Endothelial cell of umbilical vein (primary cell): Measurements from ENCODE around the gene AGBL4. TPM values are rescaled to one million over a fixed set of nuclear protein-coding genes. Genes with fewer than 3 reads are reported as not detected.

ENCODE experiments used
- BruUV-seq: library from RNA; stranded (reverse); fragments of 400-500 nt; replicated peaks from 2 replicates; lab custom pipeline; 2021; lab: Mats Ljungman, UMichigan
- CTCF ChIA-PET: fragments of 300-600, 350-600 bp; sonication (Branson Sonifier 250); formaldehyde crosslinking; loops from one replicate; lab custom pipeline; 2021; ENCODE audit warnings: antibody characterized with exemption, inconsistent platforms; lab: Charles Lee
- POLR2A ChIA-PET: fragments of 300-600, 350-600 bp; sonication (Branson Sonifier 250); formaldehyde crosslinking; loops from one replicate; lab custom pipeline; 2021; ENCODE audit warnings: antibody characterized with exemption, inconsistent platforms; lab: Charles Lee
- DNase-seq: peaks from one replicate; pipeline ENCODE4 v3.0.0-alpha.2; 2011; ENCODE audit warnings: low read depth, low spot score
- FAIRE-seq: peaks from 2 replicates; lab custom pipeline; 2011; peaks lifted over from hg19 to GRCh38; lab: Jason Lieb, UNC
- H2AFZ ChIP-seq: 2 replicates; pipeline ENCODE4 v1.6.0; 2012; ENCODE audit warnings: low read depth, low read length, control low read depth, inconsistent platforms
- H3K27ac ChIP-seq: 2 replicates; pipeline ENCODE4 v1.5.1; 2011; ENCODE audit warnings: low read depth, mild to moderate bottlenecking, control low read depth, low read length, moderate library complexity; ENCODE audit not compliant: insufficient read depth
- H3K27me3 ChIP-seq, 2 experiments: 2 replicates each; pipeline versions ENCODE4 v1.6.0 to v1.6.1; 2011; ENCODE audit warnings: low read length in 2 of 2, mixed read lengths in 1 of 2; ENCODE audit not compliant: control insufficient read depth in 2 of 2, insufficient read depth in 2 of 2
- H3K36me3 ChIP-seq, 2 experiments: 2 replicates in 1 of 2; 3 replicates in 1 of 2; pipeline ENCODE4 v1.5.1; 2011; ENCODE audit warnings: low read length in 2 of 2, mild to moderate bottlenecking in 1 of 2, moderate library complexity in 1 of 2; ENCODE audit not compliant: control insufficient read depth in 2 of 2, insufficient read depth in 2 of 2; ENCODE audit errors: extremely low read depth in 1 of 2
- H3K4me1 ChIP-seq: 3 replicates; pipeline ENCODE4 v1.5.1; 2011; ENCODE audit warnings: mild to moderate bottlenecking, low read length; ENCODE audit not compliant: control insufficient read depth, insufficient read depth; ENCODE audit errors: extremely low read depth
- H3K4me2 ChIP-seq: 2 replicates; pipeline ENCODE4 v1.6.1; 2011; ENCODE audit warnings: low read length, control low read depth, mixed read lengths; ENCODE audit not compliant: insufficient read depth
- H3K4me3 ChIP-seq, 3 experiments: fragments of 200-600 bp in 1 of 3; sonication (generic), shearing (Covaris generic) in 1 of 3; replicated peaks in 1 of 3; 2 replicates each; pipeline ENCODE4 v1.5.1; 2011 to 2016; ENCODE audit warnings: control low read depth in 3 of 3, low read length in 3 of 3, mild to moderate bottlenecking in 2 of 3, inconsistent platforms in 1 of 3, low read depth in 1 of 3, moderate library complexity in 1 of 3; ENCODE audit not compliant: insufficient read depth in 1 of 3
- H3K79me2 ChIP-seq: 2 replicates; pipeline ENCODE4 v1.6.0; 2012; ENCODE audit warnings: low read length, inconsistent platforms; ENCODE audit not compliant: control insufficient read depth, insufficient read depth
- H3K9ac ChIP-seq: replicated peaks from 2 replicates; pipeline ENCODE3; 2011; ENCODE audit warnings: low read length, control low read depth; ENCODE audit not compliant: insufficient read depth; ENCODE audit errors: extremely low read depth
- H3K9me1 ChIP-seq: replicated peaks from 3 replicates; pipeline ENCODE4 v1.6.0; 2011; ENCODE audit warnings: mild to moderate bottlenecking, low read length; ENCODE audit not compliant: control insufficient read depth, insufficient read depth; ENCODE audit errors: extremely low read depth
- H3K9me3 ChIP-seq: replicated peaks from 2 replicates; pipeline ENCODE4 v1.5.1; 2012; ENCODE audit warnings: low read length, inconsistent platforms; ENCODE audit not compliant: control insufficient read depth, insufficient read depth
- H4K20me1 ChIP-seq: replicated peaks from 2 replicates; pipeline ENCODE3; 2011; ENCODE audit warnings: mild to moderate bottlenecking, low read length; ENCODE audit not compliant: control insufficient read depth, insufficient read depth; ENCODE audit errors: extremely low read depth
- CTCF ChIP-seq, 2 donors: IDR thresholded peaks; 1 replicate in 1 of 2; 2 replicates in 1 of 2; pipeline ENCODE4 v1.5.1; 2011; ENCODE audit warnings: low read length in 2 of 2, mild to moderate bottlenecking in 2 of 2, moderate library complexity in 2 of 2, control low read depth in 1 of 2, inconsistent platforms in 1 of 2, low read depth in 1 of 2; ENCODE audit not compliant: insufficient read depth in 1 of 2; ENCODE audit errors: extremely low read depth in 1 of 2
- EZH2 ChIP-seq: IDR thresholded peaks from 2 replicates; pipeline ENCODE4 v1.6.1; 2012; ENCODE audit warnings: borderline replicate concordance, low read depth, mild to moderate bottlenecking, moderate library complexity, low read length, inconsistent platforms; ENCODE audit not compliant: severe bottlenecking
- FOS ChIP-seq: IDR thresholded peaks from 2 replicates; pipeline ENCODE4 v1.6.1; 2011; ENCODE audit warnings: mild to moderate bottlenecking, low read length, moderate library complexity, borderline replicate concordance; ENCODE audit not compliant: insufficient read depth
- GATA2 ChIP-seq: IDR thresholded peaks from 2 replicates; pipeline ENCODE4 v1.7.0; 2011; ENCODE audit warnings: low read depth, mild to moderate bottlenecking, moderate library complexity, mixed read lengths, low read length; ENCODE audit not compliant: insufficient read length, insufficient read depth
- JUN ChIP-seq: IDR thresholded peaks from 2 replicates; pipeline ENCODE4 v1.6.1; 2011; ENCODE audit warnings: borderline replicate concordance, low read depth; ENCODE audit not compliant: insufficient read length, insufficient read depth
- MYC ChIP-seq: IDR thresholded peaks from one replicate; pipeline ENCODE4 v1.6.1; 2011; ENCODE audit warnings: mild to moderate bottlenecking, low read depth, low read length
- POLR2A ChIP-seq: IDR thresholded peaks from 2 replicates; pipeline ENCODE4 v1.6.1; 2012; ENCODE audit warnings: low read depth, mild to moderate bottlenecking, control low read depth, low read length
- POLR2AphosphoS5 ChIP-seq: IDR thresholded peaks from 2 replicates; pipeline ENCODE4 v1.6.1; 2012; ENCODE audit warnings: low read depth, mild to moderate bottlenecking, control low read depth, low read length, moderate library complexity; ENCODE audit not compliant: insufficient read depth
- dilution Hi-C: fragments of 300-500 bp; cut with MboI; formaldehyde crosslinking; loops from one replicate; pipeline ENCODE4 v1.15.0; 2019; ENCODE audit warnings: low sequenced_read_pairs; ENCODE audit not compliant: extremely low pct_ligation_motif_present
- intact Hi-C: fragments of 100-400 bp; cut with micrococcal nuclease; formaldehyde crosslinking; loops from one replicate; pipeline ENCODE4 v1.10.0; 2022
- polyA plus RNA-seq, 4 experiments: library from polyadenylated mRNA; depleted of rRNA in 3 of 4; stranded (reverse) in 3 of 4; unstranded in 1 of 4; fragments of >200 nt; gene quantifications; 2 replicates each; pipeline versions ENCODE4 v1.2.1 to v1.2.3, GENCODE V29; 2011 to 2012; ENCODE audit warnings: missing spikeins in 1 of 4
- total RNA-seq: library from RNA; stranded (reverse); gene quantifications from 2 replicates; pipeline ENCODE4 v1.2.3, GENCODE V29; 2021
- TF ChIP-seq, protein P1 (sequence below): IDR thresholded peaks from 2 replicates; pipeline ENCODE4 v1.6.1; 2011; ENCODE audit not compliant: insufficient read depth, insufficient read length

AGBL4 gene
- total and polyA plus RNA-seq, 2 donors (not counting 3 experiments of a cell fraction or from before 2014, with no cell fraction given): not detected

DNA sequence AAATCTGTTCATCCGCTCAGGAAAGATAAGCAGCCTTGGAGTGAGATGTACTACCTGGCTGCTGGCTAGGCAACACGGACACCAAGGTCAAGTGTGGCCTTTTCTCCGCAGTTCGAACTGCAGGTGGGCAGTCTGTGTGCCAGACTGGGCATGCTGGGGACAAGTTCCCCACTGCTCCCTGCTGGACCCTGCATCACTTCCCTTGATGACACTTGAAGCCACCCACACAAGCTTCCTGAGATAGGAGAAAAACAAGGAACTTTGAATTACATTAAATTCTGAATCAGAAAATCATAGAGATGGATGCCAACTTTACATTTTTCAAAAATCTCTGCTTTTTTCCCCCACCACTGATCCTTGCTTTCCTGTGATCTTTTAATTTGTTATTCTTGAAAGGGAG is 1285.4 kb downstream of the AGBL4 start:
- Histone ChIP-seq H2AFZ (no peak overlapping the region), H3K9ac (no peak overlapping the region), H3K27ac (no peak overlapping the region), H3K9me3 (no peaks in the 10 kb centered on the region), H3K27me3 (no peaks in the 10 kb centered on the region), H3K4me2 (no peak overlapping the region), H3K4me1 (no peaks in the 10 kb centered on the region), H4K20me1 (no peaks in the 10 kb centered on the region), H3K79me2 (no peaks in the 10 kb centered on the region), H3K4me3 (no peak overlapping the region), H3K36me3 (no peaks in the 10 kb centered on the region), H3K9me1 (no peaks in the 10 kb centered on the region)
- no peak for TF ChIP-seq GATA2
- TF ChIP-seq FOS: no peak
- TF ChIP-seq POLR2AphosphoS5: no peak
- no peak for TF ChIP-seq EZH2
- TF ChIP-seq POLR2A: no peak
- TF ChIP-seq JUN: no peak
- TF ChIP-seq CTCF (IDR thresholded peaks at IDR 0.05; ENCODE audit: extremely low read depth in 1 of 2, insufficient read depth in 1 of 2, low read depth in 1 of 2, low read length in 2 of 2): no peak
- TF ChIP-seq, protein P1, sequence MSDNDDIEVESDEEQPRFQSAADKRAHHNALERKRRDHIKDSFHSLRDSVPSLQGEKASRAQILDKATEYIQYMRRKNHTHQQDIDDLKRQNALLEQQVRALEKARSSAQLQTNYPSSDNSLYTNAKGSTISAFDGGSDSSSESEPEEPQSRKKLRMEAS: no peak
- TF ChIP-seq MYC: no peak
- DNase-seq (no peak), FAIRE-seq (no peak)
- intact Hi-C loops: no loop called here
- POLR2A ChIA-PET: no interaction called here
- dilution Hi-C loops: no loop called here
- CTCF ChIA-PET: no interaction called here
- BruUV-seq: no TSS peak
